ENCODE measurements around the gene ADSL. TPM values are rescaled to one million over a fixed set of nuclear protein-coding genes. Genes with fewer than 3 reads are reported as not detected.

ADSL gene
- total and polyA plus RNA-seq, 2 of the 4 experiments (the other 2 are of a cell fraction): 93.6 to 229 TPM

- Histone ChIP-seq H3K56ac (ENCODE audit: extremely low read depth, insufficient read depth, low read length) (no peak overlapping the region), H4K5ac (ENCODE audit: low read depth, low read length) (no peak overlapping the region), H3K18ac (ENCODE audit: low read depth, low read length) (no peak overlapping the region), H2BK20ac (ENCODE audit: low read depth, low read length) (no peak overlapping the region), H3K9me1 (ENCODE audit: insufficient read depth, low read length) (peaks cover 13% of the 10 kb centered on the region), H3K9me3 (ENCODE audit: control insufficient read depth, insufficient read depth, low read length) (no peaks in the 10 kb centered on the region), H2BK5ac (ENCODE audit: low read depth, low read length, poor library complexity, severe bottlenecking) (no peak overlapping the region), H4K8ac (ENCODE audit: low read depth in 2 of 2, low read length in 2 of 2) (no peak overlapping the region), H2AK9ac (replicated peaks; ENCODE audit: low read depth, low read length, poor library complexity) (no peak overlapping the region), H3K23ac (ENCODE audit: low read depth, low read length) (no peak overlapping the region; the same call in 1 of the 2 replicates), H2BK15ac (ENCODE audit: low read depth, low read length) (no peak overlapping the region), H3K4me2 (ENCODE audit: low read depth, low read length) (no peak overlapping the region), H3K36me3 (ENCODE audit: control insufficient read depth, insufficient read depth, low read length) (no peaks in the 10 kb centered on the region), H2AFZ (replicated peaks; ENCODE audit: low read length, poor library complexity) (no peak overlapping the region), H3K79me1 (ENCODE audit: low read depth in 1 of 2, low read length in 2 of 2) (peaks cover 31 to 77% of the 10 kb centered on the region in 2 experiments), H3K14ac (replicated peaks; ENCODE audit: low read depth, low read length) (no peak overlapping the region), H2AK5ac (ENCODE audit: low read depth, low read length) (no peak overlapping the region), H2BK120ac (ENCODE audit: low read depth, low read length) (no peak overlapping the region), H3K27ac (ENCODE audit: insufficient read depth, low read length) (no peak overlapping the region), H4K20me1 (ENCODE audit: insufficient read depth, low read length) (peaks cover 24% of the 10 kb centered on the region), H3K4me1 (ENCODE audit: control insufficient read depth, insufficient read depth, low read length) (peaks cover 3% of the 10 kb centered on the region; the same call in 1 of the 2 replicates), H3K4ac (ENCODE audit: low read depth, low read length) (no peak overlapping the region), H3K4me3 (ENCODE audit: insufficient read depth, low read depth, low read length) (no peak overlapping the region), H3K27me3 (ENCODE audit: control insufficient read depth, insufficient read depth, low read length) (no peaks in the 10 kb centered on the region), H4K91ac (ENCODE audit: insufficient read depth, low read depth, low read length) (no peak overlapping the region), H3K9ac (ENCODE audit: low read depth, low read length) (no peak overlapping the region)
- intact Hi-C loops (cut with micrococcal nuclease) (loop anchor here (10.0 kb wide), 1 partner anchor 519 kb away; no protein-coding TSS in a partner anchor), in situ Hi-C loops (cut with MboI; ENCODE audit: low sequenced_read_pairs) (no loop called here), dilution Hi-C loops (cut with HindIII; ENCODE audit: low sequenced_read_pairs, unreplicated experiment) (no loop called here)
- TF ChIP-seq MAZ (IDR thresholded peaks at IDR 0.05; ENCODE audit: borderline replicate concordance, low read depth, low read length) (no peak), FOS (IDR thresholded peaks at IDR 0.05; ENCODE audit: low read depth, low read length) (no peak), RFX5 (IDR thresholded peaks at IDR 0.05; ENCODE audit: low read depth, low read length) (no peak), BHLHE40 (IDR thresholded peaks at IDR 0.05; ENCODE audit: low read depth, low read length) (no peak), RAD21 (IDR thresholded peaks at IDR 0.05; ENCODE audit: low read length) (no peak)
- no peak for ATAC-seq (ENCODE audit: low read depth)
- POLR2A ChIA-PET (ENCODE audit: unreplicated experiment): no interaction called here
- 94% methylated on average over 3 of the region's 5 CpGs; no CpG with 5 or more reads in 1 of the 2 experiments for WGBS, 2 experiments (ENCODE audit: extremely low coverage in 2 of 2, insufficient read length in 1 of 2)
- CTCF ChIA-PET: no interaction called here
- no peak for DNase-seq
- no TSS peak for BruUV-seq (replicated peaks)
Observed at GRCh38 chr22:40376149-40376548, 29.8 kb downstream of the ADSL start.
